ENCODE measurements around the gene GAS2L1.

DNA sequence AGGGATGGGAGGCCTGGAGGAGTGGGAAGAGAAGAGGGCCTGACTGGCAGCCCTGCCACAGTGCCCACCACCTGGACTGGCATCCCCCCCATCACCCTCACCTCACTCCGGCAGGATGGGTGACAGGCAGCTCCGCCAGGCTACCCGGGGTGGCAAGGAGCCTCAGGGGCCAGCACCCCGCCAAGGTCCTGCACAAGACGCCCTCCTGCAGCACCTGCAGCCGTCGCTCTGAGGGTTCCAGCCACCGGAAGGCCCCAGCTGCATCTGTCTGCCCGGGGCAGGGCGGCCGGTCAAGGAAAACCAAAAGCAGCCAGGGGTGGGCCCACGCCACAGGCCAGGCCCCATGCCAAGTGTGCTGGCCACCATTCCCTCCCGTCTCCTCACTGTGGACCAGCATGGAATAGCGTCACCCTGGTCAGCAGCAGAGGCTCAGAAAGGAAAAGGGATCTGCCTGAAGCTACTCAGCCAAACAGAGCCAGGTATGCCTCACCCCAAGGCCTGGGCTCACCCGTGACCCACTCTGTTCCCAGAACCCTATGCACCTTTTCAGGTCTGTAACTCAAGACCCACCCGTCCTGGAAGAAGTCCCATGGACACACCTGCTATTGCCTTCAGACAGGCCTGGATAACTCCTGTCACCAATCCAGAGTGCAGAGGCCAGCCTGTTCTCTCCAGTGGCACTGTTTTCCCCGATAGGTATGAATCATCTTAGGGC is 45.7 kb upstream of the GAS2L1 start:
- TF ChIP-seq, protein P1, sequence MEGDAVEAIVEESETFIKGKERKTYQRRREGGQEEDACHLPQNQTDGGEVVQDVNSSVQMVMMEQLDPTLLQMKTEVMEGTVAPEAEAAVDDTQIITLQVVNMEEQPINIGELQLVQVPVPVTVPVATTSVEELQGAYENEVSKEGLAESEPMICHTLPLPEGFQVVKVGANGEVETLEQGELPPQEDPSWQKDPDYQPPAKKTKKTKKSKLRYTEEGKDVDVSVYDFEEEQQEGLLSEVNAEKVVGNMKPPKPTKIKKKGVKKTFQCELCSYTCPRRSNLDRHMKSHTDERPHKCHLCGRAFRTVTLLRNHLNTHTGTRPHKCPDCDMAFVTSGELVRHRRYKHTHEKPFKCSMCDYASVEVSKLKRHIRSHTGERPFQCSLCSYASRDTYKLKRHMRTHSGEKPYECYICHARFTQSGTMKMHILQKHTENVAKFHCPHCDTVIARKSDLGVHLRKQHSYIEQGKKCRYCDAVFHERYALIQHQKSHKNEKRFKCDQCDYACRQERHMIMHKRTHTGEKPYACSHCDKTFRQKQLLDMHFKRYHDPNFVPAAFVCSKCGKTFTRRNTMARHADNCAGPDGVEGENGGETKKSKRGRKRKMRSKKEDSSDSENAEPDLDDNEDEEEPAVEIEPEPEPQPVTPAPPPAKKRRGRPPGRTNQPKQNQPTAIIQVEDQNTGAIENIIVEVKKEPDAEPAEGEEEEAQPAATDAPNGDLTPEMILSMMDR (IDR thresholded peaks at IDR 0.05): no peak
- no peak for TF ChIP-seq ZFX (IDR thresholded peaks at IDR 0.05; ENCODE audit: borderline replicate concordance)

Data from 22Rv1 (cell line).